Thyroid gland (tissue), 4 donors: ENCODE data around the gene RENBP. TPM values are rescaled to one million over a fixed set of nuclear protein-coding genes. Genes with fewer than 3 reads are reported as not detected.

Source experiments
- DNase-seq, 2 donors: peaks; one replicate each; pipeline ENCODE4 v3.0.0-alpha.2; 2019
- H3K27ac ChIP-seq, 3 donors: fragments of 200-600 bp; sonication (generic); 1 replicate in 2 of 3; 2 replicates in 1 of 3; pipeline ENCODE4 v1.5.1; 2016 to 2019; ENCODE audit warnings: mild to moderate bottlenecking in 1 of 3, moderate library complexity in 1 of 3
- H3K27me3 ChIP-seq: fragments of 200-600 bp; sonication (generic); one replicate; pipeline ENCODE4 v1.5.1; 2019
- H3K36me3 ChIP-seq, 2 donors: fragments of 200-600 bp; sonication (generic); one replicate each; pipeline ENCODE4 v1.5.1; 2016 to 2019
- H3K4me1 ChIP-seq, 2 donors: fragments of 200-600 bp; sonication (generic); one replicate each; pipeline ENCODE4 v1.5.1; 2017 to 2019
- H3K4me3 ChIP-seq, 3 donors: fragments of 200-600 bp; sonication (generic); replicated peaks in 1 of 3; 1 replicate in 2 of 3; 2 replicates in 1 of 3; pipeline ENCODE4 v1.5.1; 2016; ENCODE audit warnings: mild to moderate bottlenecking in 1 of 3
- H3K9me3 ChIP-seq: fragments of 200-600 bp; sonication (generic); one replicate; pipeline ENCODE4 v1.5.1; 2017
- CTCF ChIP-seq, 6 experiments: fragments of 200-600 bp in 3 of 6; fragments of 450-650 bp in 3 of 6; sonication (generic) in 3 of 6; IDR thresholded peaks; one replicate each; pipeline ENCODE4 v1.5.1; 2016 to 2019; ENCODE audit warnings: antibody characterized with exemption in 6 of 6, mild to moderate bottlenecking in 2 of 6, inconsistent platforms in 1 of 6, moderate library complexity in 1 of 6
- POLR2A ChIP-seq, 2 donors: fragments of 450-650 bp; IDR thresholded peaks; one replicate each; pipeline ENCODE4 v1.6.1; 2017; ENCODE audit warnings: antibody characterized with exemption in 2 of 2, mild to moderate bottlenecking in 2 of 2, moderate library complexity in 1 of 2
- WGBS, 2 donors: methylation state at CpG; one replicate each; pipeline ENCODE4 v1.1.5; 2017; 5-methylcytosine and 5-hydroxymethylcytosine counted together
- intact Hi-C: fragments of 100-400 bp; cut with DNase I; formaldehyde crosslinking; loops from one replicate; pipeline ENCODE4 v1.15.1; 2023
- total RNA-seq, 4 donors: library from RNA; depleted of rRNA; stranded (reverse); fragments of >200 nt; gene quantifications; one replicate each; pipeline ENCODE4 v1.2.3, GENCODE V29; 2016

Gene RENBP
- total RNA-seq, 4 donors from 2014 or later, result 3.6 to 16.5 (median 4.4) TPM

- H3K9me3 ChIP-seq, result no peaks in the 10 kb centered on the region
- intact Hi-C loops, result no loop called here
- no peaks in the 10 kb centered on the region for H3K27me3 ChIP-seq
- no peaks in the 10 kb centered on the region for H3K36me3 ChIP-seq
- peak overlapping the region; percentile 53 to 98 (median 59) for H3K27ac ChIP-seq
- no peak for DNase-seq
- TF ChIP-seq CTCF (IDR thresholded peaks at IDR 0.05) (no peak), POLR2A (IDR thresholded peaks at IDR 0.05) (no peak)
- peak overlapping the region in 2 of 3 donors; percentile 11 to 13 for H3K4me3 ChIP-seq
- H3K4me1 ChIP-seq, result peaks cover 12 to 27% of the 10 kb centered on the region in 2 donors
- WGBS, 2 donors, result 31 to 38% methylated on average over 13 to 14 of the region's 20 CpGs
Observed at GRCh38 chrX:153973127-153974002, 28.9 kb upstream of the RENBP start.

- 0 to 2% methylated on average over 10 to 17 of the region's 103 CpGs for WGBS, 2 donors
- intact Hi-C loops, result no loop called here
- H3K27ac ChIP-seq, result peak within 1 kb of the TSS; percentile 98 to 100 (median 99)
- no peaks in the 10 kb centered on the region for H3K27me3 ChIP-seq
- no peak for TF ChIP-seq CTCF (IDR thresholded peaks at IDR 0.05)
- peak in 1 of 2 donors; percentile 70 for TF ChIP-seq POLR2A (IDR thresholded peaks at IDR 0.05)
- peak; percentile 81 for DNase-seq
- H3K4me3 ChIP-seq, result peak within 1 kb of the TSS; percentile 19 to 92 (median 66)
- no peaks in the 10 kb centered on the region for H3K9me3 ChIP-seq
- no peaks in the 10 kb centered on the region for H3K36me3 ChIP-seq
- peaks cover 18 to 30% of the 10 kb centered on the region in 2 donors for H3K4me1 ChIP-seq
Observed at GRCh38 chrX:153972368-153973126, 28.1 kb upstream of the RENBP start, which contains the start of gene TMEM187. Gene TMEM187, plus strand, starts transcription at chrX:153972754. Its CDS starts 9,309 bp downstream, at chrX:153982063.

DNA sequence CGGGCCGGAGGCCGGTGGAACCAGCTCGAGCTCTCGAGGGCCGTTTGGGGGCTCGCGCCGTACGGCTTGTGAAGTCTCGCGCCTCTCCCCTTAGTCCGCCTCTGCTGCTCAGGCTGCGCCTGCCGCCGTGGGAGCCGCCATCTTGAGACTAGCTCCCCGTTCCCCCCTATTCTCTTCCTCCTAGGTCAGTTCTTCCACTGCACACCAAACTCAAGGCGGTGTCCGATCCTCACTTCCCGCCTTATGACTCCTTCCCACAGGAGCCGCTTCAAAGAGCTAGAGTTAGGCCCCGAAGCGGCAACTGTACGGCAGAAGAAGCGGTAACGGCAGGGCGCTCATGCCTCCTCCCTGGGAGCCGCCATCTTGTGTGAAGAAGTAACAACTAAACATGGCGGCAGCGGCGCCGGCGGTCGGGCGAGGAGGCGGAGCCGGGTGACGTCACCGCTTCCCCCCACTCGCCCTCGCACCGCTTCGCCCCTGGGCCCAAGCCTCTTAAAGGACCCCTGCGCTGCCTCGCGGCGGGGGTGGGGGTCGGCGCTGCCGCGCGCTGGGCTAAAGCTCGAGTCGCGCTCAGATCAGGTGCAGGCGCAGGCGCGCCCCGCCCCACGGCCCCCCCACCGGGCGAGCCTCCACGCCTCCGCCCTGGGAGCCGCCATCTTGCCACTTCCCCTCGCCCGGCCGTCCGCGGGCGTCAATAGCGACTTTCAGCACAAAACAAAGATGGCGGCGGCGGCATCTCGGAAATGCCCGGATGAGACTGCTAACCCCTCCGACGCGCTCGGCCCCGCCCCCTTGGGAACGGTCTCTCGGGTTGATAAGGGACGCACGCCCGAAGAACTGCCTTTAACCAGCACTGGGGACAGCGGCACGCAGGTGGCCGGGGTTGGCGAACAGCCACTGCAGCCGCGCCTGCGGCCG is 27.3 kb upstream of the RENBP start, which contains the start of gene HCFC1:
TSS of gene HCFC1 (minus strand) at position 369 of the 918 bp plus-strand sequence. CDS start 978 bp downstream, outside the sequence.
- Histone ChIP-seq H3K27ac (peak within 1 kb of the TSS; percentile 98 to 100 (median 99)), H3K36me3 (no peaks in the 10 kb centered on the region), H3K9me3 (no peaks in the 10 kb centered on the region), H3K4me3 (peak within 1 kb of the TSS; percentile 39 to 92 (median 66)), H3K4me1 (peaks cover 26 to 32% of the 10 kb centered on the region in 2 donors), H3K27me3 (no peaks in the 10 kb centered on the region)
- TF ChIP-seq POLR2A (IDR thresholded peaks at IDR 0.05) (no peak), CTCF (IDR thresholded peaks at IDR 0.05) (peak in 1 of 6 experiments; percentile 14)
- intact Hi-C loops, result no loop called here
- 0% methylated on average over 4 to 8 of the region's 96 CpGs for WGBS, 2 donors
- peak; percentile 90 for DNase-seq

GRCh38 chrX:153971124-153971449 is 26.6 kb upstream of the RENBP start:
- WGBS, 2 donors, result 0% methylated on average over 1 of the region's 34 CpGs
- Histone ChIP-seq H3K4me3 (peak overlapping the region; percentile 39 to 92 (median 66)), H3K36me3 (no peaks in the 10 kb centered on the region), H3K27ac (peak overlapping the region; percentile 98 to 100 (median 99)), H3K9me3 (no peaks in the 10 kb centered on the region), H3K27me3 (no peaks in the 10 kb centered on the region), H3K4me1 (peaks cover 26 to 38% of the 10 kb centered on the region in 2 donors)
- peak in 1 of 2 donors; percentile 63 for TF ChIP-seq POLR2A (IDR thresholded peaks at IDR 0.05)
- no peak for TF ChIP-seq CTCF (IDR thresholded peaks at IDR 0.05)
- DNase-seq, result peak; percentile 84 to 88
- intact Hi-C loops, result no loop called here
